PFSK-1 (cell line): ENCODE measurements around the gene ELAVL1.

ENCODE experiments used
- POLR2AphosphoS5 ChIP-seq: IDR thresholded peaks from 2 replicates; pipeline ENCODE4 v1.6.1; 2012; ENCODE audit warnings: low read depth, mild to moderate bottlenecking, control low read depth, low read length, moderate library complexity
- REST ChIP-seq, 2 experiments: IDR thresholded peaks; 2 replicates each; pipeline versions ENCODE4 v1.6.1 to v1.8.0; 2011 to 2012; ENCODE audit warnings: low read depth in 2 of 2, low read length in 2 of 2, control low read depth in 1 of 2, inconsistent platforms in 1 of 2, mild to moderate bottlenecking in 1 of 2, moderate library complexity in 1 of 2; ENCODE audit not compliant: insufficient read depth in 1 of 2
- SIN3A ChIP-seq: IDR thresholded peaks from 2 replicates; pipeline ENCODE4 v1.6.1; 2012; ENCODE audit warnings: mild to moderate bottlenecking, low read length, moderate library complexity, borderline replicate concordance; ENCODE audit not compliant: insufficient read depth
- TAF1 ChIP-seq: IDR thresholded peaks from 2 replicates; pipeline ENCODE4 v1.6.1; 2012; ENCODE audit warnings: low read length, control low read depth, borderline replicate concordance; ENCODE audit not compliant: insufficient read depth

GRCh38 chr19:7963566-7963965 lies 41.9 kb downstream of the ELAVL1 start:
- no peak for TF ChIP-seq POLR2AphosphoS5
- TF ChIP-seq SIN3A: no peak
- TF ChIP-seq REST (IDR thresholded peaks at IDR 0.05; ENCODE audit: insufficient read depth in 1 of 2, low read depth in 2 of 2, low read length in 2 of 2): no peak
- no peak for TF ChIP-seq TAF1
